SH-SY5Y (cell line): ENCODE results near the gene LCN15.

Experiments used
- GATA2 ChIP-seq: IDR thresholded peaks from 2 replicates; pipeline ENCODE4 v1.6.1; 2011; ENCODE audit warnings: mild to moderate bottlenecking, low read depth, low read length
- GATA3 ChIP-seq: IDR thresholded peaks from 2 replicates; pipeline ENCODE4 v1.6.1; 2011; ENCODE audit warnings: low read depth, mild to moderate bottlenecking, low read length, moderate library complexity

DNA sequence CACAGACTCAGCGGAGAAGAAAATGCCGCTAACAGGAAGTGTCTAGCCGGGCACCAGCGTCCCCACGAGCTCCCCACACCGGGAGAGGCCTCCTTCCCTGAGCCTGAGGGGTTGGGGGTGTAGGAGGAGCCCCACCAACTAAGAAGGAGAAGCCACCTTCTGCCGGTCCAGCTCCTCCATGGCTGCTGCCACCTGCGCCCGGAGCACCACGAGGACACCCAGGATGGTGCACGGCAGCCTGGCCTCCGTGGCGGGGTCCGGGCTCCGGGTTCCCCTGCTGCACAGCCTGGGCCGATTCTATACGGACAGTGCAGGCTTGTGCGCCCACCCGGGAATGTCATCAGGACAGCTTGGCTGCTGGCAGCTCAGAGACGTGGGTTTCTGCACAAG lies 6.6 kb downstream of the LCN15 start:
- TF ChIP-seq GATA3 (no peak), GATA2 (no peak)
